ENCODE data around the gene TET1.

Gene TET1

GRCh38 chr10:68594405-68594804 is 34.3 kb downstream of the TET1 start:
- peak; percentile 52 for ATAC-seq

DNA sequence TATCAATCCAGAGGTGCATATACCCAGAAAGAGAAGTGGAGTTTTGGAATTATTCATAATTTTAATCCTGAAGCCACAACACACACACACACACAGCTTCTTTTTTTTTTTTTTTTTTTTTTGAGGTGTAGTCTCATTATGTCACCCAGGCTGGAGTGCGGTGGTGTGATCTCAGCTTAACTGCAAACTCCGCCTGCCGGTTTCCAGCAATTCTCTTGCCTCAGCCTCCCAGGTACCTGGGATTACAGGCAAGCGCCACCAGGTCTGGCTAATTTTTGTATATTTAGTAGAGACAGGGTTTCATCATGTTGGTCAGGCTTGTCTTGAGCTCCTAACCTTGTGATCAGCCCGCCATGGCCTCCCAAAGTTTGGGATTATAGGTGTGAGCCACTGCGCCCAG is 35.4 kb downstream of the TET1 start:
- TF ChIP-seq TOX (CRISPR knock-in tag; IDR thresholded peaks at IDR 0.05; ENCODE audit: borderline replicate concordance) (no peak), ISL1 (CRISPR knock-in tag; IDR thresholded peaks at IDR 0.05) (no peak), GLIS3 (CRISPR knock-in tag; IDR thresholded peaks at IDR 0.05) (no peak), BACH2 (CRISPR knock-in tag; IDR thresholded peaks at IDR 0.05; ENCODE audit: borderline replicate concordance) (no peak), ZNF8 (CRISPR knock-in tag; IDR thresholded peaks at IDR 0.05) (no peak), TCF4 (CRISPR knock-in tag; IDR thresholded peaks at IDR 0.05; ENCODE audit: borderline replicate concordance) (no peak), PPARA (CRISPR knock-in tag; IDR thresholded peaks at IDR 0.05; ENCODE audit: borderline replicate concordance) (no peak), ZC3H10 (CRISPR knock-in tag; IDR thresholded peaks at IDR 0.05) (no peak), ZNF70 (CRISPR knock-in tag; IDR thresholded peaks at IDR 0.05) (no peak), ZFP30 (CRISPR knock-in tag; IDR thresholded peaks at IDR 0.05) (no peak), ZNF565 (CRISPR knock-in tag; conservative IDR thresholded peaks at IDR 0.05; ENCODE audit: low read depth) (no peak), CREB5 (CRISPR knock-in tag; IDR thresholded peaks at IDR 0.05; ENCODE audit: low read depth) (no peak), POU6F1 (CRISPR knock-in tag; IDR thresholded peaks at IDR 0.05; ENCODE audit: borderline replicate concordance, low read depth) (no peak), RARB (CRISPR knock-in tag; IDR thresholded peaks at IDR 0.05) (no peak), ZFP3 (CRISPR knock-in tag; IDR thresholded peaks at IDR 0.05) (no peak), ARNTL (CRISPR knock-in tag; IDR thresholded peaks at IDR 0.05; ENCODE audit: borderline replicate concordance, low read depth) (no peak), OSR1 (CRISPR knock-in tag; IDR thresholded peaks at IDR 0.05) (no peak)
- TF ChIP-seq, protein P1, sequence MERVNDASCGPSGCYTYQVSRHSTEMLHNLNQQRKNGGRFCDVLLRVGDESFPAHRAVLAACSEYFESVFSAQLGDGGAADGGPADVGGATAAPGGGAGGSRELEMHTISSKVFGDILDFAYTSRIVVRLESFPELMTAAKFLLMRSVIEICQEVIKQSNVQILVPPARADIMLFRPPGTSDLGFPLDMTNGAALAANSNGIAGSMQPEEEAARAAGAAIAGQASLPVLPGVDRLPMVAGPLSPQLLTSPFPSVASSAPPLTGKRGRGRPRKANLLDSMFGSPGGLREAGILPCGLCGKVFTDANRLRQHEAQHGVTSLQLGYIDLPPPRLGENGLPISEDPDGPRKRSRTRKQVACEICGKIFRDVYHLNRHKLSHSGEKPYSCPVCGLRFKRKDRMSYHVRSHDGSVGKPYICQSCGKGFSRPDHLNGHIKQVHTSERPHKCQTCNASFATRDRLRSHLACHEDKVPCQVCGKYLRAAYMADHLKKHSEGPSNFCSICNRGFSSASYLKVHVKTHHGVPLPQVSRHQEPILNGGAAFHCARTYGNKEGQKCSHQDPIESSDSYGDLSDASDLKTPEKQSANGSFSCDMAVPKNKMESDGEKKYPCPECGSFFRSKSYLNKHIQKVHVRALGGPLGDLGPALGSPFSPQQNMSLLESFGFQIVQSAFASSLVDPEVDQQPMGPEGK (CRISPR knock-in tag; IDR thresholded peaks at IDR 0.05; ENCODE audit: borderline replicate concordance), result no peak
- TF ChIP-seq, protein P2, sequence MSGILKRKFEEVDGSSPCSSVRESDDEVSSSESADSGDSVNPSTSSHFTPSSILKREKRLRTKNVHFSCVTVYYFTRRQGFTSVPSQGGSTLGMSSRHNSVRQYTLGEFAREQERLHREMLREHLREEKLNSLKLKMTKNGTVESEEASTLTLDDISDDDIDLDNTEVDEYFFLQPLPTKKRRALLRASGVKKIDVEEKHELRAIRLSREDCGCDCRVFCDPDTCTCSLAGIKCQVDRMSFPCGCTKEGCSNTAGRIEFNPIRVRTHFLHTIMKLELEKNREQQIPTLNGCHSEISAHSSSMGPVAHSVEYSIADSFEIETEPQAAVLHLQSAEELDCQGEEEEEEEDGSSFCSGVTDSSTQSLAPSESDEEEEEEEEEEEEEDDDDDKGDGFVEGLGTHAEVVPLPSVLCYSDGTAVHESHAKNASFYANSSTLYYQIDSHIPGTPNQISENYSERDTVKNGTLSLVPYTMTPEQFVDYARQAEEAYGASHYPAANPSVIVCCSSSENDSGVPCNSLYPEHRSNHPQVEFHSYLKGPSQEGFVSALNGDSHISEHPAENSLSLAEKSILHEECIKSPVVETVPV (CRISPR knock-in tag; IDR thresholded peaks at IDR 0.05), result no peak
- ATAC-seq, result no peak

More at GRCh38 chr10:68594405-68594804, 34.3 kb downstream of the TET1 start:
- TF ChIP-seq, protein P2 (CRISPR knock-in tag; IDR thresholded peaks at IDR 0.05), result no peak
- TF ChIP-seq PPARA (CRISPR knock-in tag; IDR thresholded peaks at IDR 0.05; ENCODE audit: borderline replicate concordance) (no peak), BACH2 (CRISPR knock-in tag; IDR thresholded peaks at IDR 0.05; ENCODE audit: borderline replicate concordance) (no peak), ZNF70 (CRISPR knock-in tag; IDR thresholded peaks at IDR 0.05) (no peak), ESRRG (CRISPR knock-in tag; IDR thresholded peaks at IDR 0.05) (no peak)

DNA sequence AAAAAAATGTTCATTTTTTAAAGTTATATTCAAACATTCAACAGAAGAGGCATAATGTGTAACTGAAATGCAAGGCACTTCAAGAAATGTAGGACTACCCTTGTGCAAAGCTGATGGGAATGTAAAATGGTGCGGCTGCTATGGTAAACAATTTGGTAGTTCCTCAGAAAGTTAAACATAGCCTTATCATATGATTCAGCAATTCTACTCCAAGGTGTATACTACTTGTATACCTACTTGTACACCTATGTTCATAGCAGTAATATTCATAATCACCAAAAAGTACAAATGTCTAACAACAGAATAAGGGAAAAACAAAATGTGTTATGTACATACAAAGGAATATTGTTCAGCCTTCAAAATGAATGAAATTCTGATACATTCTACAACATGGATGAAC is 37.3 kb downstream of the TET1 start:
- no peak for ATAC-seq
- TF ChIP-seq ZNF8 (CRISPR knock-in tag; IDR thresholded peaks at IDR 0.05) (no peak), POU6F1 (CRISPR knock-in tag; IDR thresholded peaks at IDR 0.05; ENCODE audit: borderline replicate concordance, low read depth) (no peak), RARB (CRISPR knock-in tag; IDR thresholded peaks at IDR 0.05) (no peak), TOX (CRISPR knock-in tag; IDR thresholded peaks at IDR 0.05; ENCODE audit: borderline replicate concordance) (no peak), ZNF70 (CRISPR knock-in tag; IDR thresholded peaks at IDR 0.05) (no peak), GLIS3 (CRISPR knock-in tag; IDR thresholded peaks at IDR 0.05) (no peak), OSR1 (CRISPR knock-in tag; IDR thresholded peaks at IDR 0.05) (no peak), ESRRG (CRISPR knock-in tag; IDR thresholded peaks at IDR 0.05) (no peak), TCF4 (CRISPR knock-in tag; IDR thresholded peaks at IDR 0.05; ENCODE audit: borderline replicate concordance) (no peak), ZFP30 (CRISPR knock-in tag; IDR thresholded peaks at IDR 0.05) (no peak), BACH2 (CRISPR knock-in tag; IDR thresholded peaks at IDR 0.05; ENCODE audit: borderline replicate concordance) (no peak), ISL1 (CRISPR knock-in tag; IDR thresholded peaks at IDR 0.05) (no peak), CREB5 (CRISPR knock-in tag; IDR thresholded peaks at IDR 0.05; ENCODE audit: low read depth) (no peak), ZFP3 (CRISPR knock-in tag; IDR thresholded peaks at IDR 0.05) (no peak), CSDC2 (CRISPR knock-in tag; IDR thresholded peaks at IDR 0.05) (no peak), ZC3H10 (CRISPR knock-in tag; IDR thresholded peaks at IDR 0.05) (no peak), ZNF565 (CRISPR knock-in tag; conservative IDR thresholded peaks at IDR 0.05; ENCODE audit: low read depth) (no peak)
- TF ChIP-seq, protein P3, sequence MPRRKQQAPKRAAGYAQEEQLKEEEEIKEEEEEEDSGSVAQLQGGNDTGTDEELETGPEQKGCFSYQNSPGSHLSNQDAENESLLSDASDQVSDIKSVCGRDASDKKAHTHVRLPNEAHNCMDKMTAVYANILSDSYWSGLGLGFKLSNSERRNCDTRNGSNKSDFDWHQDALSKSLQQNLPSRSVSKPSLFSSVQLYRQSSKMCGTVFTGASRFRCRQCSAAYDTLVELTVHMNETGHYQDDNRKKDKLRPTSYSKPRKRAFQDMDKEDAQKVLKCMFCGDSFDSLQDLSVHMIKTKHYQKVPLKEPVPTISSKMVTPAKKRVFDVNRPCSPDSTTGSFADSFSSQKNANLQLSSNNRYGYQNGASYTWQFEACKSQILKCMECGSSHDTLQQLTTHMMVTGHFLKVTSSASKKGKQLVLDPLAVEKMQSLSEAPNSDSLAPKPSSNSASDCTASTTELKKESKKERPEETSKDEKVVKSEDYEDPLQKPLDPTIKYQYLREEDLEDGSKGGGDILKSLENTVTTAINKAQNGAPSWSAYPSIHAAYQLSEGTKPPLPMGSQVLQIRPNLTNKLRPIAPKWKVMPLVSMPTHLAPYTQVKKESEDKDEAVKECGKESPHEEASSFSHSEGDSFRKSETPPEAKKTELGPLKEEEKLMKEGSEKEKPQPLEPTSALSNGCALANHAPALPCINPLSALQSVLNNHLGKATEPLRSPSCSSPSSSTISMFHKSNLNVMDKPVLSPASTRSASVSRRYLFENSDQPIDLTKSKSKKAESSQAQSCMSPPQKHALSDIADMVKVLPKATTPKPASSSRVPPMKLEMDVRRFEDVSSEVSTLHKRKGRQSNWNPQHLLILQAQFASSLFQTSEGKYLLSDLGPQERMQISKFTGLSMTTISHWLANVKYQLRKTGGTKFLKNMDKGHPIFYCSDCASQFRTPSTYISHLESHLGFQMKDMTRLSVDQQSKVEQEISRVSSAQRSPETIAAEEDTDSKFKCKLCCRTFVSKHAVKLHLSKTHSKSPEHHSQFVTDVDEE (CRISPR knock-in tag; IDR thresholded peaks at IDR 0.05), result no peak
